IMR-90 (cell line): ENCODE data around the gene KCNIP1. TPM values are rescaled to one million over a fixed set of nuclear protein-coding genes. Genes with fewer than 3 reads are reported as not detected.

Experiments used
- CTCF ChIP-seq: conservative IDR thresholded peaks from 2 replicates; pipeline ENCODE4 v1.5.1; 2012; ENCODE audit warnings: mild to moderate bottlenecking, low read depth, low read length, improper control_type of control experiment
- polyA plus RNA-seq, 3 experiments: library from polyadenylated mRNA; depleted of rRNA; stranded (reverse); fragments of >200 nt; gene quantifications; 2 replicates each; pipeline ENCODE4 v1.2.3, GENCODE V29; 2012; ENCODE audit warnings: low replicate concordance in 1 of 3
- total RNA-seq: library from RNA; depleted of rRNA; stranded (reverse); fragments of >200 nt; gene quantifications from 2 replicates; pipeline ENCODE4 v1.2.3, GENCODE V29; 2012

KCNIP1 gene
- total and polyA plus RNA-seq, 2 of the 4 experiments (the other 2 are of a cell fraction), result not detected

DNA sequence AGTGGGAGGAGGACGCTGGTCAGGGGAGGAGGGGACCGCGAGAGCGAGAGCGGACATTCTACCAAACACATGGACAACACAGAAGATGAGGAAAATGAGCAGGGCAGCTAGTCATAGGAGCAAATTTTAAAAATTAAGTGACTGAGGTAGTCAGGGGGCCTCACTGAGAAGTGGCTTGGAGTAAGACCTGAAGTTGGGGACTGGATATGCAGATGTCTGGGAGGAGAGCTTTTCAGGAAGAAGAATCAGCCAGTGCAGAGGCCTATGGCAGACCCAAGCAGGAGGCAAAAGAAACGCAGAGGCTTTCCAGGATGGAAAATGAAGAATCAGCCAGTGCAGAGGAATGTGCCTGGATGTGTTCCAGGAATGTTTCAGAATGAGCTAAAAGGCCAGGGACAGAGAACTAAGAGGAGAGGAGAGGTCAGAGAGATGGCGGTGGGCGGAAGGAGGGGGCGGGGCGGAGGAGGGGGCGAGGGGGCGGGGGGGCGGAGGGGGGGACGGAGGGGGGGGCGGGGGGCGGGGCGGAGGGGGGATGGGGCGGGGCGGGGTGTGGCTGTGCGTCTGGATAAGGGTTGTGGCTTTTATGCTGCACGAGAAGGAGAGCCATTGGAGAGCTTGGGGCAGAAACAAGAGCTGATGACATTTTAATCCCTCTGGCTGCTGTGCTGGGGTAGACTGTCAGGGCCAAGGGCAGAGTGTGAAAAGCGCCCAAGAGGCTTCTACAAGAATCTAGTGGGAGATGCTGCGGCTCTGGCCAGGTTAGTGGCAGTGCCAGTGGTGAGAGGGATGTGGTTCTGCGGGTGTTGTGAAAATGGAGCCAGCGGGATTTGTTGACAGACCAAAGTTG is 129.6 kb downstream of the KCNIP1 start (continued):
- TF ChIP-seq CTCF, result no peak
